ENCODE data around the gene NUTM1. TPM values are rescaled to one million over a fixed set of nuclear protein-coding genes. Genes with fewer than 3 reads are reported as not detected.
A peak's percentile ranks its signal among the peaks of the same experiment; 100 is the strongest.
"Not testable (repeated sequence)": the region's sequence is repeated elsewhere in the genome, so short reads cannot be mapped to it uniquely, and the experiment has no call there.

NUTM1 gene
- total RNA-seq, 2 donors from 2014 or later: not detected

DNA sequence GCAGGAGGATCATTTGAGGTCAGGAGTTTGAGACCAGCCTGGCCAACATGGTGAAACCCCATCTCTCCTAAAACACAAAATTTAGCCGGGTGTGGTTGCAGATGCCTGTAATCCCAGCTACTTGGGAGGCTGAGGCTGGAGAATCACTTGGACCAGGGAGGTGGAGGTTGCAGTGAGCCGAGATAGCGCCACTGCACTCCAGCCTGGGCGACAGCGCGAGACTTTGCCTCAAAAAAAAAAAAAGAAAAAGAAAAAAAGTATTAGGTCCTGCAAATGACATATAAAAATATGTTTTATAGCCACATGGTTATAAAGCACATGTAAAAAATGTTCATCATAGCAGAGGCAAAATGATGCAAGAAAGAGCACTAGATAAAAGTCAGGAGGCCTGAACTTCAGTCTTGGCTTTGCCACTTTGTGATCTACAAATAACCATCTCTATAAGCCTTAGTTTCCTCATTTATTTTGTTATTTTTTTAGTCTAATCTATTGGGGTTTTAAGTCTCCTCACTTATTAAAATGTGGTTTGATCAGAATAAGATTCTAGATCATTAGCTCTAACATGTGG lies 10.5 kb upstream of the NUTM1 start:
- ATAC-seq (replicated peaks): no peak
- no peak overlapping the region for H3K27ac Mint-ChIP-seq
- H3K4me3 Mint-ChIP-seq: peak overlapping the region; percentile 50
- H3K27me3 Mint-ChIP-seq: no peaks in the 10 kb centered on the region
- no peaks in the 10 kb centered on the region for H3K9me3 Mint-ChIP-seq
- peaks cover 15% of the 10 kb centered on the region for H3K36me3 Mint-ChIP-seq (ENCODE audit: low read depth)
- H3K4me1 Mint-ChIP-seq: peaks cover 24% of the 10 kb centered on the region

DNA sequence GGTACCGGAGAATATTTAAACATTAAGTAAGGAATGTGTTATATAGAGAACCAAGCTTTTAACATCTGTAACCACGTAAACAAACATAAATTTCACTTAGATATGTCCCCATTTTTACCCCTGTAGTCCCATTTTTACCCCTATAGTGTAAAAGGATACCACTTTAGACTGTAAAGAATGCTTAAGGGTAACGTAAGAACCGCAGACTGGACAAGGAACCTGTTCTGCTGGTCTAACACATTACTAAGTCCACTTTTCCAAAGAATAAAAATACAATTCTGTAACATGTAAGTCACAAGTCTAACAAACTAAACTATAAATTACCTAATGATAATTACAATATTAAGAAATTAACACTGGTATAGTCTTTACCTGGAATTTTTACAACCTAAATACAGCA lies 8.4 kb upstream of the NUTM1 start:
- Mint-ChIP-seq H3K4me1 (peaks cover 21% of the 10 kb centered on the region), H3K27ac (peak overlapping the region; percentile 97), H3K9me3 (no peaks in the 10 kb centered on the region), H3K27me3 (no peaks in the 10 kb centered on the region), H3K4me3 (no peak overlapping the region), H3K36me3 (ENCODE audit: low read depth) (peaks cover 32% of the 10 kb centered on the region)
- ATAC-seq (replicated peaks): no peak

GRCh38 chr15:34335176-34336032 lies 7.7 kb upstream of the NUTM1 start:
- peaks cover 26% of the 10 kb centered on the region for H3K4me1 Mint-ChIP-seq
- H3K9me3 Mint-ChIP-seq: no peaks in the 10 kb centered on the region
- peak; percentile 9 for ATAC-seq (replicated peaks)
- H3K4me3 Mint-ChIP-seq: no peak overlapping the region
- H3K27me3 Mint-ChIP-seq: no peaks in the 10 kb centered on the region
- peaks cover 40% of the 10 kb centered on the region for H3K36me3 Mint-ChIP-seq (ENCODE audit: low read depth)
- H3K27ac Mint-ChIP-seq: peak overlapping the region; percentile 97

DNA sequence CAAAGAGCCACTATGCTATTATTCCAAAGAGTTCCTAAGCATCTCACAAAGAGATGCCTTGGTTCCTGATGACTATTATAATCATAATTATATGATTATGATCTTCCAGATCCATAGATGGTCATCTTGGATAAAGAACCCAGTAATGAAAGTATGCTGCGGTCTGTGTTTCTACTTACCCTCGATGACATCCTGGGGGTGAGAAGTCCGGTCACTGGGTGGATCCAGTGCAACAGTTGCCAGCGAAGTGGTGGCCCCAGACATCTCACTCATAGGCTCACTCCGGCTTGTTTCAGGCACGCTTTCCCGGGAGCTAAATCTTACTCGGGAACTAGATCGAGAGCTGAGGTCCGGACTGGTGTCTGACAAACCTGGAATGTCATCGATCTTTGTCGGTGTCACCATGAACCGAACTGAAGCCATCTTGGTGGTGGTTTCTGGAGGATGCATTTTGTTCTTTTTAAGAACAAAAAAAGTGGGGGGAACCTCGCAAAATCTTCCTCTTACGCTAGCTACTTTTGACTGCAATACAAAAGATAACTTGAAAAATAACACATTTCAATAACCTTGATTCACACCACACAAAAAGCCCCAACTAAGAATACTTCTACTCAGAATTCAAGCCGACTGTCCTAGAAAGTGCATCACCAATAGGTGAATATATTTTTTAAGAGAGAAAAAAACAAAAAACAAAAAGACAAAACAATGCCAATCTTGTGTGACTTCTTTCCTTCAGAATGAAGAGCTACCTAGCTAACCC lies 6.7 kb upstream of the NUTM1 start:
- Mint-ChIP-seq H3K9me3 (no peaks in the 10 kb centered on the region), H3K27me3 (no peaks in the 10 kb centered on the region), H3K27ac (peak overlapping the region; percentile 97), H3K36me3 (ENCODE audit: low read depth) (peaks cover 50% of the 10 kb centered on the region), H3K4me1 (peaks cover 29% of the 10 kb centered on the region), H3K4me3 (no peak overlapping the region)
- no peak for ATAC-seq (replicated peaks)

DNA sequence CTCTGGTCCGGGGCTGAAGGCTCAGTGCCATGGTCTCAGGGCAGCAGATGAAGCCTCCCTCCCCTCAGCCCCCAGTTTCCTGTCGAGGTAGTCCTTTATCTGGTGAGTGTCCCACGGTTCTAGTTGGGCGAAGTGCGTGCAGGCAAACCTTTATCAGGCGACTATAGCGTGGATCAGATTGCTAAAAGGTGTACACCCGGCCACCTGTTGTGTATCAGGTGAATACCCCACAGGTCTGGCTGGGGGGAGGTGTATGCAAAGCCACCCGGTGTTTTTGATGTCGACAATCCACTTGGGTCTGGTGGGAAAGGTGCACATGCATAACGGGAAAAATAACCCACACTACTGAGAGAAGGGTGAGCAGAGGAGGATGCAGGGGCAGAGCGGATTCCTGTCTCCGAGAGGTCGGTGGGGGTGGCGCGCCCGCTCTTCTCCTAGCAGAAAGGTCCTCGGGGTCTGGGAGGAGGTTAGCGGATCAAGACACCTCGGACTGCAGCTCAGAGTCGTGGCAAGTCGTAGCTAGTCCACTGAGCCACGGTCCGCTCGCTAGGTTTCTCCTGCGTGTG lies 6.0 kb upstream of the NUTM1 start:
- ATAC-seq (replicated peaks): peak; percentile 3
- Mint-ChIP-seq H3K27me3 (no peaks in the 10 kb centered on the region), H3K27ac (peak overlapping the region; percentile 97), H3K4me3 (no peak overlapping the region), H3K36me3 (ENCODE audit: low read depth) (peaks cover 56% of the 10 kb centered on the region), H3K4me1 (peaks cover 30% of the 10 kb centered on the region), H3K9me3 (no peaks in the 10 kb centered on the region)

DNA sequence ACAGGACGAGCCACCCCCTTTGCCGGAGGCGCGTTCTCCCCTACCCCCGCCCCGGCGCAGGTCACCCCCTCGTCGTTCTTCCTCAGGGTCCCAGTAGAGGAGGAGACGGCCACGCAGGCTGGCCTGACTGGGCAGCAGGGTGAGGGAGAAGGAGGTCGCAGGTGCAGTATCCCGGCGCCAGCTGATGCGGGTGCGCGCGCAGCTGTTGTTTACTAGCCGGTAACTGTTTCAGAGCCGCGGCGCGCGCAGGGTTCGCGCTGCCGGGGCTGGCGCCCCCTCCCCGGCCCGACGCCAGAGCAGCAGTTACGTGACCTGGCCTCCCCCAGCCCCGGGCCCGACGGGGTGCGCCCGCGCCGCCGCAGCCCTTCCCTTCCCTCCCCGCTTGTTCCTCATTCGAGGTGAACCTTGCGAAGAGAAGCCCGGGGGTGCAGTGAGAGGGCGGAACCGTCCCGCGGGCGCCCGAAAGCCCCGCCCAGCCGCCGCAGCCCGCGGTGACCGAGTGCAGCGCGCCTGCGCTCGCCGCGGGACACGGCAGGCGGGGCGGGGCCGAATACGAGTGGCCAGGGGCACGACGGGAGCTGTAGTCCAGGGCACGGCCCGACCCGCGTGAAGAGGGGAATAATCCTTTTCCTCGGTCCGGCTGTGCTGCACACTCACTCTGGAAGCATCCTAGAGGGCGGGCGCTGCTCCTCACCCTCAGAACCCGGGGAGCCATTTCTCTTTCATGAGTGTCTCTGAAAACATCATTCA lies 5.4 kb upstream of the NUTM1 start, which contains the start of gene SLC12A6:
SLC12A6 (minus strand) TSS at position 225 of the 750 bp plus-strand sequence. CDS start 1,101 bp downstream, outside the sequence.
- ATAC-seq (replicated peaks): peak; percentile 79

DNA sequence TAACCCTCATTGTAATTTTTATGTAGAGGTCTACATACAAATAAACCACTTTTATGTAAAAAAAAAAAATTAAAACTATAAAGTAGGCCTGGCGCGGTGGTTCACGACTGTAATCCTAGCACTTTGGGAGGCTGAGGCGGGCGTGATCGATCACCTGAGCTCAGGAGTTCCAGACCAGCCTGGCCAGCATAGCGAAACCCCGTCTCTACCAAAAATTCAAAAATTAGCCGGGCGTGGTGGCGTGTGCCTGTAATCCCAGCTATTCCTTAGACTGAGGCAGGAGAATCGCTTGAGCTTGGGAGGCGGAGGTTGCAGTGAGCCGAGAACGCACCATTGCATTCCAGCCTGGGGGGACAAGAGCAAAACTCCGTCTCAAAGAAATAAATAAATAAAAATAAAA lies 4.8 kb upstream of the NUTM1 start:
- no peak for ATAC-seq (replicated peaks)
- H3K27me3 Mint-ChIP-seq: no peaks in the 10 kb centered on the region
- peaks cover 30% of the 10 kb centered on the region for H3K4me1 Mint-ChIP-seq
- H3K36me3 Mint-ChIP-seq (ENCODE audit: low read depth): peaks cover 58% of the 10 kb centered on the region
- H3K4me3 Mint-ChIP-seq: no peak overlapping the region
- H3K27ac Mint-ChIP-seq: no peak overlapping the region
- no peaks in the 10 kb centered on the region for H3K9me3 Mint-ChIP-seq

More for the DNA sequence above, 5.4 kb upstream of the NUTM1 start, which contains the start of gene SLC12A6:
- peaks cover 30% of the 10 kb centered on the region for H3K4me1 Mint-ChIP-seq
- no peaks in the 10 kb centered on the region for H3K27me3 Mint-ChIP-seq
- H3K9me3 Mint-ChIP-seq: no peaks in the 10 kb centered on the region
- H3K27ac Mint-ChIP-seq: peak within 1 kb of the TSS; percentile 97
- H3K4me3 Mint-ChIP-seq: no peak within 1 kb of the TSS
- peaks cover 58% of the 10 kb centered on the region for H3K36me3 Mint-ChIP-seq (ENCODE audit: low read depth)

- ATAC-seq (replicated peaks): no peak
- Mint-ChIP-seq H3K4me3 (no peak overlapping the region), H3K9me3 (no peaks in the 10 kb centered on the region), H3K4me1 (peaks cover 30% of the 10 kb centered on the region), H3K27me3 (no peaks in the 10 kb centered on the region), H3K27ac (no peak overlapping the region), H3K36me3 (ENCODE audit: low read depth) (peaks cover 52% of the 10 kb centered on the region)
Observed at GRCh38 chr15:34339946-34340345, 3.2 kb upstream of the NUTM1 start.

DNA sequence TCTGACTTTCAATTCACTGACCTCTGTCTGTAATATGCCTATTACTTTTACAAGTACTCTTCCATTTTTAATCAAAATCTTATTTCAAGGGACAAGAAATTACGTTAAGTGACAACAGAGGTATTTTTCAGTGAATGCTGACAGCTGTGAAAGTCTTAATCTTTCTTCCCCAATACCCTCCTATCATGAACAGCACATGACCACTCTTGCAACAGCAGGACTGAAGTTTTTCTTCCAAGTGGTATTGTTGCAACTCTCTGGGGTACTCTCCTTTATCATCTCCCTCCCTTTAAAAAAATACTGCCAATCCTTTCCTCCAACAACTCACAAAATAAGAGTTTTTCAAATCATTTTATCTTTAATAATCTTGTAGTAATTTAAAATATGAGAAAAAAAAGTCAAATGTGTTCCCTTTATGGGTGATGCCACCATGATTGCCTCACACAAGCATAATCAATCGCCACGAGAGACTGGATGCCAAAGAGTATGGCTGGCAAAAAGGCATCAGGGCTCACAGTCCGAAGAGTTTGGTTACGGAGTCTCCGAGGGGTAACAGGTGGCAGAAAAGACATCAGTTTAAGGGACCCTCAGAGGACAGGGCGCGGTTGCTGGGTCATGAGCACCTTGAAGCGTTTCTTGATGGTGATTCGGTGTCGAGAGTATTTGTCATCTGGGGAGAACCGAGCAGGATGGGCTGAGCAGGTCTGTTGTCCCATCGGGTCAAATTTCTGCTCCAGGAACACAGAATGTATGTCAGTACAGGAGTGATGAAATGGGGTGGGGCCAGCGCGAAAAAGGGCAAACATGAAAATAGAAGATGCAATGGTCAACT lies 1.5 kb upstream of the NUTM1 start:
- H3K27ac Mint-ChIP-seq: no peak overlapping the region
- no peak overlapping the region for H3K4me3 Mint-ChIP-seq
- H3K27me3 Mint-ChIP-seq: no peaks in the 10 kb centered on the region
- no peak for ATAC-seq (replicated peaks)
- H3K36me3 Mint-ChIP-seq (ENCODE audit: low read depth): peaks cover 51% of the 10 kb centered on the region
- H3K4me1 Mint-ChIP-seq: peaks cover 21% of the 10 kb centered on the region
- H3K9me3 Mint-ChIP-seq: no peaks in the 10 kb centered on the region

DNA sequence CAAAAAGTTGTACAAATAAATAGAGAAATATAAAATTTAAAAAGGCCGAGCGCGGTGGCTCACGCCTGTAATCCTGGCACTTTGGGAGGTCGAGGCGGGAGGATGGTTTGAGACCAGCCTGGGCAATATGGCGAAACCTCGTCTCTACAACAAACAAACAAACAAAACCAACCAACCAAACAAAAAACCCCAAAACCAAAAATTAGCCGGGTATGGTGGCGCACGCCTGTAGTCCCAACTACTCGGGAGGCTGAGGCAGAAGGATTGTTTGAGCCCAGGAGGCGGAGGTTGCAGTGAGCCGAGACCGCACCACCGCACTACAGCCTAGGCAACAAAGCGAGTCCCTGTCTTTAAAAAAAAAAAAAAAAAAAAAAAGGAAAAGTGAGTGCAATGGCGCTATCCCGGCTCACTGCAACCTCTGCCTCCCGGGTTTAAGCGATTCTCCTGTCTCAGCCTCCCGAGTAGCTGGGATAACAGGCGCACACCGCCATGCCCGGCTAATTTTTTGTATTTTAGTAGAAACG lies 840 bp upstream of the NUTM1 start:
- H3K9me3 Mint-ChIP-seq; H3K4me3 Mint-ChIP-seq; ATAC-seq (replicated peaks); H3K27ac Mint-ChIP-seq; H3K27me3 Mint-ChIP-seq: not testable (repeated sequence)
- H3K36me3 Mint-ChIP-seq (ENCODE audit: low read depth): peaks cover 44% of the 10 kb centered on the region
- peaks cover 16% of the 10 kb centered on the region for H3K4me1 Mint-ChIP-seq

- Mint-ChIP-seq H3K36me3 (ENCODE audit: low read depth) (no peaks in the 10 kb centered on the region), H3K27ac (peak overlapping the region; percentile 36), H3K9me3 (no peaks in the 10 kb centered on the region), H3K27me3 (no peaks in the 10 kb centered on the region), H3K4me3 (no peak overlapping the region), H3K4me1 (no peaks in the 10 kb centered on the region)
- no peak for ATAC-seq (replicated peaks)
Observed at GRCh38 chr15:34347951-34348638, 5.0 kb downstream of the NUTM1 start.

DNA sequence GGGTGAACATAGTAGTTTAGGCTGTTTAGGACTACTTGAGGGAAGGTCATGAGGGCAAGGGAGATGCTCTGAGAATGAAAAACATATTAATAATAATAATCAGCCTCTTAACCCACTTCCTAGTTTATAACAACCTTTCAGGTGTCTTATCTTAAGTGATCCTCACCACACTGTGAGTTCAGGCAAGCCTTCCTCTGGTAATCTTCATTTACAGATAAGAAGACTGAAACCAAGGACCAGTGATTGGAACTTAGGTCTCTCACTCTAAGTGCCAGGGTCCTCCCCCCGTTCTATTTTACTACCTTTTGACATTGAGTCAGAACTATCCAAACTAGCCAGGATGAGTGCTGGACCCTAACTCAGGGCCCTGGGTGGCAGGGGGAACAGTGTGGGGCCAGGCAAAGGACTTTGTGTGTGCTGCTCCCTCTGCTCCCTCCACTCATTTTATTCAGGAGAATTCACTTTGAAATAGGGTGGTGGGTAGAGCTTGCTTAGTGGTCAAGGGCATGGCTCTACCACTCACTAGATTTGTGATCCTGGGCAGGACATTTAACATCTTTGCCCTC lies 5.7 kb downstream of the NUTM1 start:
- Mint-ChIP-seq H3K9me3 (no peaks in the 10 kb centered on the region), H3K4me3 (no peak overlapping the region)

More for the DNA sequence above, 5.7 kb downstream of the NUTM1 start:
- H3K27ac Mint-ChIP-seq: peak overlapping the region; percentile 36
- H3K27me3 Mint-ChIP-seq: no peaks in the 10 kb centered on the region
- no peaks in the 10 kb centered on the region for H3K36me3 Mint-ChIP-seq (ENCODE audit: low read depth)
- ATAC-seq (replicated peaks): no peak
- no peaks in the 10 kb centered on the region for H3K4me1 Mint-ChIP-seq

All from activated T-helper 17 cell treated with anti-CD3 and anti-CD28 coated beads, Interleukin-2, amount 50 U/mL, for 72 hours (primary cell).